Mesenchymal stem cell (in vitro differentiated cells and primary cell): ENCODE results near the gene OR7G1.

Experiments used
- DNase-seq: peaks from one replicate; pipeline ENCODE4 v3.0.0-alpha.2; 2013
- H2AFZ ChIP-seq: one replicate; pipeline ENCODE4 v1.6.1; 2013; ENCODE audit warnings: low read depth, mild to moderate bottlenecking, control low read depth, inconsistent platforms, low read length, moderate library complexity
- H2AK5ac ChIP-seq: 2 replicates; pipeline ENCODE4 v1.6.1; 2013; ENCODE audit warnings: low read length, moderate library complexity, mild to moderate bottlenecking, inconsistent platforms; ENCODE audit not compliant: severe bottlenecking
- H2BK120ac ChIP-seq: one replicate; pipeline ENCODE4 v1.6.1; 2013; ENCODE audit warnings: low read depth, mild to moderate bottlenecking, inconsistent platforms, low read length, moderate library complexity
- H2BK12ac ChIP-seq, 2 experiments: one replicate each; pipeline ENCODE4 v1.6.1; 2013; ENCODE audit warnings: inconsistent platforms in 2 of 2, low read length in 2 of 2, mild to moderate bottlenecking in 2 of 2, moderate library complexity in 2 of 2, control low read depth in 1 of 2
- H2BK15ac ChIP-seq: one replicate; pipeline ENCODE4 v1.6.1; 2013; ENCODE audit warnings: mild to moderate bottlenecking, low read depth, inconsistent platforms; ENCODE audit not compliant: poor library complexity, severe bottlenecking
- H2BK5ac ChIP-seq: 2 replicates; pipeline ENCODE4 v1.6.1; 2013; ENCODE audit warnings: low read depth, mild to moderate bottlenecking, low read length, control low read depth, inconsistent platforms; ENCODE audit not compliant: poor library complexity, severe bottlenecking
- H3K14ac ChIP-seq, 2 experiments: one replicate each; pipeline ENCODE4 v1.6.1; 2013; ENCODE audit warnings: inconsistent platforms in 2 of 2, low read length in 2 of 2, control low read depth in 1 of 2, mild to moderate bottlenecking in 1 of 2, moderate library complexity in 1 of 2
- H3K18ac ChIP-seq, 2 experiments: one replicate each; pipeline ENCODE4 v1.6.1; 2013; ENCODE audit warnings: inconsistent platforms in 2 of 2, low read length in 2 of 2, control low read depth in 1 of 2, low read depth in 1 of 2, mild to moderate bottlenecking in 1 of 2
- H3K23ac ChIP-seq, 2 experiments: one replicate each; pipeline ENCODE4 v1.6.1; 2013; ENCODE audit warnings: inconsistent platforms in 2 of 2, low read length in 2 of 2, mild to moderate bottlenecking in 2 of 2, moderate library complexity in 2 of 2, control low read depth in 1 of 2
- H3K27ac ChIP-seq: 2 replicates; pipeline ENCODE4 v1.5.1; 2013; ENCODE audit warnings: mild to moderate bottlenecking, moderate library complexity, low read length, control low read depth, inconsistent platforms; ENCODE audit not compliant: poor library complexity, severe bottlenecking
- H3K27me3 ChIP-seq, 2 experiments: 2 replicates each; pipeline versions ENCODE4 v1.6.1 to v1.7.0; 2013; ENCODE audit warnings: low read length in 2 of 2, mild to moderate bottlenecking in 2 of 2, moderate library complexity in 2 of 2, control low read depth in 1 of 2, inconsistent platforms in 1 of 2; ENCODE audit not compliant: control insufficient read depth in 1 of 2, insufficient read depth in 1 of 2
- H3K36me3 ChIP-seq, 2 experiments: 2 replicates each; pipeline versions ENCODE4 v1.6.1 to v1.7.0; 2013; ENCODE audit warnings: low read length in 2 of 2, control low read depth in 1 of 2, inconsistent platforms in 1 of 2, low read depth in 1 of 2, mild to moderate bottlenecking in 1 of 2; ENCODE audit not compliant: insufficient read depth in 2 of 2, control insufficient read depth in 1 of 2
- H3K4ac ChIP-seq, 2 experiments: one replicate each; pipeline ENCODE4 v1.6.1; 2013; ENCODE audit warnings: inconsistent platforms in 2 of 2, low read length in 2 of 2, mild to moderate bottlenecking in 2 of 2, moderate library complexity in 2 of 2, control low read depth in 1 of 2, low read depth in 1 of 2
- H3K4me1 ChIP-seq: 2 replicates; pipeline ENCODE4 v1.6.1; 2013; ENCODE audit warnings: low read depth, low read length, control low read depth; ENCODE audit not compliant: control insufficient read depth, insufficient read depth
- H3K4me2 ChIP-seq: 2 replicates; pipeline ENCODE4 v1.6.1; 2013; ENCODE audit warnings: low read length, mild to moderate bottlenecking, inconsistent platforms; ENCODE audit not compliant: poor library complexity, severe bottlenecking
- H3K4me3 ChIP-seq, 2 experiments: 2 replicates each; pipeline versions ENCODE4 v1.5.1 to v1.7.0; 2013; ENCODE audit warnings: low read length in 2 of 2, mild to moderate bottlenecking in 2 of 2, control low read depth in 1 of 2, low read depth in 1 of 2; ENCODE audit not compliant: insufficient read depth in 1 of 2
- H3K79me1 ChIP-seq: replicated peaks from 2 replicates; pipeline ENCODE4 v1.6.1; 2013; ENCODE audit warnings: mild to moderate bottlenecking, control low read depth, low read length, inconsistent platforms; ENCODE audit not compliant: poor library complexity, severe bottlenecking
- H3K9ac ChIP-seq: 2 replicates; pipeline ENCODE4 v1.7.0; 2013; ENCODE audit warnings: mild to moderate bottlenecking, low read length, moderate library complexity
- H3K9me3 ChIP-seq: 2 replicates; pipeline ENCODE4 v1.7.0; 2013; ENCODE audit warnings: mild to moderate bottlenecking, low read length; ENCODE audit not compliant: control insufficient read depth
- H4K8ac ChIP-seq: one replicate; pipeline ENCODE4 v1.6.1; 2013; ENCODE audit warnings: inconsistent platforms, mild to moderate bottlenecking, low read length, moderate library complexity
- H4K91ac ChIP-seq: one replicate; pipeline ENCODE4 v1.6.1; 2013; ENCODE audit warnings: mild to moderate bottlenecking, low read length, inconsistent platforms
- whole genome bisulfite sequencing: methylation state at CpG from one replicate; pipeline ENCODE4 v1.1.7; 2013; ENCODE audit warnings: mixed read lengths; 5-methylcytosine and 5-hydroxymethylcytosine counted together

Gene OR7G1

GRCh38 chr19:9149997-9150396 is 34.4 kb upstream of the OR7G1 start:
- Histone ChIP-seq H3K14ac (no peak overlapping the region), H2BK5ac (no peak overlapping the region), H3K4me3 (no peak overlapping the region), H2AK5ac (no peak overlapping the region), H4K8ac (no peak overlapping the region), H2BK12ac (no peak overlapping the region), H3K4me2 (no peak overlapping the region), H2BK15ac (no peak overlapping the region), H2BK120ac (no peak overlapping the region), H3K36me3 (peaks cover 44 to 54% of the 10 kb centered on the region in 2 experiments), H3K4me1 (no peaks in the 10 kb centered on the region), H3K79me1 (peaks cover 9% of the 10 kb centered on the region), H3K18ac (no peak overlapping the region), H3K27me3 (no peaks in the 10 kb centered on the region), H3K4ac (no peak overlapping the region), H3K27ac (no peak overlapping the region), H3K9ac (no peak overlapping the region), H3K9me3 (peaks cover 83% of the 10 kb centered on the region), H3K23ac (no peak overlapping the region), H4K91ac (no peak overlapping the region), H2AFZ (no peak overlapping the region)
- DNase-seq, result no peak
- 95% methylated on average over 4 of the region's 4 CpGs for WGBS

GRCh38 chr19:9148697-9149096 is 33.1 kb upstream of the OR7G1 start:
- no peak overlapping the region for H3K23ac ChIP-seq
- no peak for DNase-seq
- H4K8ac ChIP-seq, result no peak overlapping the region
- peaks cover 84% of the 10 kb centered on the region for H3K9me3 ChIP-seq
- H3K79me1 ChIP-seq, result peaks cover 9% of the 10 kb centered on the region
- H3K14ac ChIP-seq, result no peak overlapping the region
- peak overlapping the region in 1 of 2 experiments; percentile 32 for H3K4me3 ChIP-seq
- H3K4ac ChIP-seq, result no peak overlapping the region
- no peak overlapping the region for H2BK120ac ChIP-seq
- no peak overlapping the region for H3K18ac ChIP-seq
- no peak overlapping the region for H2BK5ac ChIP-seq
- 94% methylated on average over 3 of the region's 3 CpGs for WGBS
- no peaks in the 10 kb centered on the region for H3K27me3 ChIP-seq
- H2BK12ac ChIP-seq, result no peak overlapping the region
- peaks cover 41 to 47% of the 10 kb centered on the region in 2 experiments for H3K36me3 ChIP-seq
- no peak overlapping the region for H2AFZ ChIP-seq
- H2AK5ac ChIP-seq, result no peak overlapping the region
- H2BK15ac ChIP-seq, result no peak overlapping the region
- H3K27ac ChIP-seq, result no peak overlapping the region
- H3K9ac ChIP-seq, result no peak overlapping the region
- H3K4me1 ChIP-seq, result no peaks in the 10 kb centered on the region
- no peak overlapping the region for H4K91ac ChIP-seq
- no peak overlapping the region for H3K4me2 ChIP-seq

- no peak for DNase-seq
- no peaks in the 10 kb centered on the region for H3K27me3 ChIP-seq
Measured at GRCh38 chr19:9146882-9147281, 31.3 kb upstream of the OR7G1 start.

GRCh38 chr19:9144920-9145319 is 29.4 kb upstream of the OR7G1 start:
- no peaks in the 10 kb centered on the region for H3K4me1 ChIP-seq

More at GRCh38 chr19:9146882-9147281, 31.3 kb upstream of the OR7G1 start:
- H2BK15ac ChIP-seq, result no peak overlapping the region
- peaks cover 6% of the 10 kb centered on the region for H3K79me1 ChIP-seq
- H4K91ac ChIP-seq, result no peak overlapping the region
- H2BK5ac ChIP-seq, result no peak overlapping the region
- no peak overlapping the region for H3K14ac ChIP-seq
- no peak overlapping the region for H4K8ac ChIP-seq
- WGBS, result no CpG with 5 or more reads among the region's 1 CpG
- no peak overlapping the region for H2BK12ac ChIP-seq
- H3K9me3 ChIP-seq, result peaks cover 72% of the 10 kb centered on the region
- no peak overlapping the region for H3K23ac ChIP-seq
- H3K18ac ChIP-seq, result no peak overlapping the region
- H2AFZ ChIP-seq, result no peak overlapping the region
- no peak overlapping the region for H3K9ac ChIP-seq
- H3K4me1 ChIP-seq, result no peaks in the 10 kb centered on the region
- H3K4ac ChIP-seq, result no peak overlapping the region
- H3K36me3 ChIP-seq, result peaks cover 30 to 31% of the 10 kb centered on the region in 2 experiments
- H3K4me2 ChIP-seq, result no peak overlapping the region
- no peak overlapping the region for H3K27ac ChIP-seq
- H3K4me3 ChIP-seq, result no peak overlapping the region
- no peak overlapping the region for H2BK120ac ChIP-seq
- no peak overlapping the region for H2AK5ac ChIP-seq

More at GRCh38 chr19:9144920-9145319, 29.4 kb upstream of the OR7G1 start:
- Histone ChIP-seq H3K79me1 (peaks cover 6% of the 10 kb centered on the region), H2BK12ac (no peak overlapping the region), H4K91ac (no peak overlapping the region), H3K4me3 (no peak overlapping the region), H3K4ac (no peak overlapping the region), H3K23ac (no peak overlapping the region), H2BK15ac (no peak overlapping the region), H3K4me2 (no peak overlapping the region), H3K27ac (no peak overlapping the region), H2BK120ac (no peak overlapping the region), H3K14ac (no peak overlapping the region), H3K9ac (no peak overlapping the region), H3K9me3 (peaks cover 59% of the 10 kb centered on the region), H3K36me3 (peaks cover 24 to 27% of the 10 kb centered on the region in 2 experiments), H4K8ac (no peak overlapping the region), H2BK5ac (no peak overlapping the region), H3K18ac (no peak overlapping the region), H3K27me3 (no peaks in the 10 kb centered on the region), H2AK5ac (no peak overlapping the region), H2AFZ (no peak overlapping the region)
- peak; percentile 16 for DNase-seq
- WGBS, result 96% methylated on average over 5 of the region's 5 CpGs
